Ovary (tissue), 3 donors: ENCODE data around the gene FAM151B.
"Not testable (repeated sequence)": the region's sequence is repeated elsewhere in the genome, so short reads cannot be mapped to it uniquely, and the experiment has no call there.

ENCODE experiments used
- EP300 ChIP-seq: sonication (generic); formaldehyde crosslinking; IDR thresholded peaks from one replicate; pipeline ENCODE4 v1.6.1; 2017; ENCODE audit warnings: antibody characterized with exemption
- TF ChIP-seq, protein P1 (sequence below), 3 donors: fragments of 450-650 bp in 2 of 3; fragments of 200-600 bp in 1 of 3; IDR thresholded peaks; one replicate each; pipeline versions ENCODE4 v1.5.1 to v1.8.0; 2016 to 2022; ENCODE audit warnings: antibody characterized with exemption in 3 of 3, mild to moderate bottlenecking in 1 of 3
- donor health status: DM: no; HTN: no; CAD: no.

DNA sequence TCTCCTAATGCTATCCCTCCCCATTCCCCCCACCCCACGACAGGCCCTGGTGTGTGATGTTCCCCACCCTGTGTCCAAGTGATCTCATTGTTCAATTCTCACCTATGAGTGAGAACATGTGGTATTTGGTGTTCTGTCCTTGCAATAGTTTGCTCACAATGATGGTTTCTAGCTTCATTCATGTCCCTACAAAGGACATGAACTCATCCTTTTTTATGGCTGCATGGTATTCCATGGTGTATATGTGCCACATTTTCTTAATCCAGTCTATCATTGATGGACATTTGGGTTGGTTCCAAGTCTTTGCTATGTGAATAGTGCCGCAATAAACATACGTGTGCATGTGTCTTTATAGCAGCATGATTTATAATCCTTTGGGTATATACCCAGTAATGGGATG lies 92.4 kb downstream of the FAM151B start:
- TF ChIP-seq, protein P1, sequence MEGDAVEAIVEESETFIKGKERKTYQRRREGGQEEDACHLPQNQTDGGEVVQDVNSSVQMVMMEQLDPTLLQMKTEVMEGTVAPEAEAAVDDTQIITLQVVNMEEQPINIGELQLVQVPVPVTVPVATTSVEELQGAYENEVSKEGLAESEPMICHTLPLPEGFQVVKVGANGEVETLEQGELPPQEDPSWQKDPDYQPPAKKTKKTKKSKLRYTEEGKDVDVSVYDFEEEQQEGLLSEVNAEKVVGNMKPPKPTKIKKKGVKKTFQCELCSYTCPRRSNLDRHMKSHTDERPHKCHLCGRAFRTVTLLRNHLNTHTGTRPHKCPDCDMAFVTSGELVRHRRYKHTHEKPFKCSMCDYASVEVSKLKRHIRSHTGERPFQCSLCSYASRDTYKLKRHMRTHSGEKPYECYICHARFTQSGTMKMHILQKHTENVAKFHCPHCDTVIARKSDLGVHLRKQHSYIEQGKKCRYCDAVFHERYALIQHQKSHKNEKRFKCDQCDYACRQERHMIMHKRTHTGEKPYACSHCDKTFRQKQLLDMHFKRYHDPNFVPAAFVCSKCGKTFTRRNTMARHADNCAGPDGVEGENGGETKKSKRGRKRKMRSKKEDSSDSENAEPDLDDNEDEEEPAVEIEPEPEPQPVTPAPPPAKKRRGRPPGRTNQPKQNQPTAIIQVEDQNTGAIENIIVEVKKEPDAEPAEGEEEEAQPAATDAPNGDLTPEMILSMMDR (IDR thresholded peaks at IDR 0.05): not testable (repeated sequence)
- TF ChIP-seq EP300: not testable (repeated sequence)
